Measurements from ENCODE around the gene GNRH2. TPM values are rescaled to one million over a fixed set of nuclear protein-coding genes. Genes with fewer than 3 reads are reported as not detected.

The GNRH2 gene
- total and polyA plus RNA-seq, 2 donors (not counting 3 experiments of a cell fraction or from before 2014, with no cell fraction given) = 1.9 TPM; not detected in 1

- Histone ChIP-seq H3K4me2 (ENCODE audit: insufficient read depth, low read length) (no peak overlapping the region), H3K27me3 (ENCODE audit: control insufficient read depth in 2 of 2, insufficient read depth in 2 of 2, low read length in 2 of 2) (no peaks in the 10 kb centered on the region), H3K9me1 (replicated peaks; ENCODE audit: control insufficient read depth, extremely low read depth, insufficient read depth, low read length) (no peaks in the 10 kb centered on the region), H3K9me3 (replicated peaks; ENCODE audit: control insufficient read depth, insufficient read depth, low read length) (no peaks in the 10 kb centered on the region), H3K4me1 (ENCODE audit: control insufficient read depth, extremely low read depth, insufficient read depth, low read length) (peaks cover 13% of the 10 kb centered on the region), H4K20me1 (replicated peaks; ENCODE audit: control insufficient read depth, extremely low read depth, insufficient read depth, low read length) (no peaks in the 10 kb centered on the region), H2AFZ (ENCODE audit: low read depth, low read length) (no peak overlapping the region), H3K9ac (replicated peaks; ENCODE audit: extremely low read depth, insufficient read depth, low read length) (no peak overlapping the region), H3K4me3 (replicated peaks in 1 of 3; ENCODE audit: insufficient read depth in 1 of 3, low read depth in 1 of 3, low read length in 3 of 3) (no peak overlapping the region), H3K36me3 (ENCODE audit: control insufficient read depth in 2 of 2, extremely low read depth in 1 of 2, insufficient read depth in 2 of 2, low read length in 2 of 2) (peaks cover 3 to 20% of the 10 kb centered on the region in 2 experiments), H3K79me2 (ENCODE audit: control insufficient read depth, insufficient read depth, low read length) (peaks cover 9% of the 10 kb centered on the region), H3K27ac (ENCODE audit: insufficient read depth, low read depth, low read length) (no peak overlapping the region)
- POLR2A ChIA-PET = no interaction called here
- DNase-seq (ENCODE audit: low read depth, low spot score) (no peak), FAIRE-seq (no peak)
- TF ChIP-seq POLR2A (IDR thresholded peaks at IDR 0.05; ENCODE audit: low read depth, low read length) = no peak
- TF ChIP-seq EZH2 (IDR thresholded peaks at IDR 0.05; ENCODE audit: borderline replicate concordance, low read depth, low read length, severe bottlenecking) = no peak
- no peak for TF ChIP-seq MAX (IDR thresholded peaks at IDR 0.05; ENCODE audit: insufficient read depth, insufficient read length)
- TF ChIP-seq POLR2AphosphoS5 (IDR thresholded peaks at IDR 0.05; ENCODE audit: insufficient read depth, low read depth, low read length) = no peak
- TF ChIP-seq GATA2 (IDR thresholded peaks at IDR 0.05; ENCODE audit: insufficient read depth, insufficient read length, low read depth, low read length) = no peak
- TF ChIP-seq JUN (IDR thresholded peaks at IDR 0.05; ENCODE audit: borderline replicate concordance, insufficient read depth, insufficient read length, low read depth) = no peak
- no peak for TF ChIP-seq CTCF (IDR thresholded peaks at IDR 0.05; ENCODE audit: extremely low read depth in 1 of 2, insufficient read depth in 1 of 2, low read depth in 1 of 2, low read length in 2 of 2)
- TF ChIP-seq FOS (IDR thresholded peaks at IDR 0.05; ENCODE audit: borderline replicate concordance, insufficient read depth, low read length) = no peak
- TF ChIP-seq MYC (IDR thresholded peaks at IDR 0.05; ENCODE audit: low read depth, low read length) = no peak
- BruUV-seq (replicated peaks) = no TSS peak
- intact Hi-C loops (cut with micrococcal nuclease) (no loop called here), dilution Hi-C loops (cut with MboI; ENCODE audit: extremely low pct_ligation_motif_present, low sequenced_read_pairs) (no loop called here)
- CTCF ChIA-PET = interaction anchor here (1.1 to 1.8 kb wide), 2 partner anchors 9 to 192 kb away, joined by 4 to 8 read pairs; no protein-coding TSS in a partner anchor
Measured at GRCh38 chr20:3044336-3044965, 1.0 kb downstream of the GNRH2 start.
